Measurements from ENCODE around the gene SLC16A10. TPM values are rescaled to one million over a fixed set of nuclear protein-coding genes. Genes with fewer than 3 reads are reported as not detected.

The SLC16A10 gene
- polyA plus RNA-seq, 3 donors: 0.05 to 0.15 TPM; not detected in 1

GRCh38 chr6:111250791-111251354, 163.6 kb downstream of the SLC16A10 start:
- peak in 2 of 3 donors; percentile 21 to 32 for DNase-seq
- Mint-ChIP-seq H3K4me3 (no peak overlapping the region), H3K4me1 (no peaks in the 10 kb centered on the region), H3K27ac (no peak overlapping the region), H3K27me3 (ENCODE audit: low read depth in 3 of 3) (peaks cover 6 to 10% (median 8%) of the 10 kb centered on the region in 3 donors), H3K9me3 (no peaks in the 10 kb centered on the region), H3K36me3 (no peaks in the 10 kb centered on the region)
- intact Hi-C loops (cut with micrococcal nuclease): loop anchor here in 1 of 2 donors (10.0 kb wide), 1 partner anchor 354 kb away; the partner anchor contains the start of gene TRAF3IP2
- Histone ChIP-seq H2AFZ (ENCODE audit: insufficient read depth, low read depth, low read length, poor library complexity, severe bottlenecking) (no peak overlapping the region), H3K9me3 (replicated peaks in 1 of 2; ENCODE audit: control insufficient read depth in 1 of 2, insufficient read depth in 1 of 2, low read length in 2 of 2) (no peaks in the 10 kb centered on the region), H3K27ac (ENCODE audit: low read depth in 1 of 2, low read length in 2 of 2) (no peak overlapping the region), H4K20me1 (ENCODE audit: insufficient read depth, low read length) (no peaks in the 10 kb centered on the region), H3K36me3 (replicated peaks in 1 of 2; ENCODE audit: control insufficient read depth in 1 of 2, insufficient read depth in 2 of 2, low read length in 2 of 2) (no peaks in the 10 kb centered on the region), H3K9ac (ENCODE audit: insufficient read depth, low read length, poor library complexity, severe bottlenecking) (no peak overlapping the region), H3K27me3 (ENCODE audit: control insufficient read depth in 2 of 2, insufficient read depth in 2 of 2, low read length in 2 of 2) (no peaks in the 10 kb centered on the region), H3K4me1 (ENCODE audit: control insufficient read depth in 1 of 2, insufficient read depth in 2 of 2, low read length in 2 of 2) (no peaks in the 10 kb centered on the region), H3K79me2 (ENCODE audit: insufficient read depth, low read length) (no peaks in the 10 kb centered on the region), H3K4me2 (replicated peaks; ENCODE audit: extremely low read depth, low read length, poor library complexity, severe bottlenecking) (no peak overlapping the region), H3K4me3 (replicated peaks in 1 of 3; ENCODE audit: low read depth in 2 of 3, low read length in 3 of 3) (no peak overlapping the region)
- TF ChIP-seq, protein P1, sequence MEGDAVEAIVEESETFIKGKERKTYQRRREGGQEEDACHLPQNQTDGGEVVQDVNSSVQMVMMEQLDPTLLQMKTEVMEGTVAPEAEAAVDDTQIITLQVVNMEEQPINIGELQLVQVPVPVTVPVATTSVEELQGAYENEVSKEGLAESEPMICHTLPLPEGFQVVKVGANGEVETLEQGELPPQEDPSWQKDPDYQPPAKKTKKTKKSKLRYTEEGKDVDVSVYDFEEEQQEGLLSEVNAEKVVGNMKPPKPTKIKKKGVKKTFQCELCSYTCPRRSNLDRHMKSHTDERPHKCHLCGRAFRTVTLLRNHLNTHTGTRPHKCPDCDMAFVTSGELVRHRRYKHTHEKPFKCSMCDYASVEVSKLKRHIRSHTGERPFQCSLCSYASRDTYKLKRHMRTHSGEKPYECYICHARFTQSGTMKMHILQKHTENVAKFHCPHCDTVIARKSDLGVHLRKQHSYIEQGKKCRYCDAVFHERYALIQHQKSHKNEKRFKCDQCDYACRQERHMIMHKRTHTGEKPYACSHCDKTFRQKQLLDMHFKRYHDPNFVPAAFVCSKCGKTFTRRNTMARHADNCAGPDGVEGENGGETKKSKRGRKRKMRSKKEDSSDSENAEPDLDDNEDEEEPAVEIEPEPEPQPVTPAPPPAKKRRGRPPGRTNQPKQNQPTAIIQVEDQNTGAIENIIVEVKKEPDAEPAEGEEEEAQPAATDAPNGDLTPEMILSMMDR (IDR thresholded peaks at IDR 0.05): no peak
- WGBS (ENCODE audit: insufficient coverage): no CpG with 5 or more reads among the region's 4 CpGs

GRCh38 chr6:111252726-111253125, 165.4 kb downstream of the SLC16A10 start:
- TF ChIP-seq, protein P1 (IDR thresholded peaks at IDR 0.05): no peak
- Mint-ChIP-seq H3K9me3 (no peaks in the 10 kb centered on the region), H3K4me1 (no peaks in the 10 kb centered on the region), H3K36me3 (no peaks in the 10 kb centered on the region), H3K27me3 (ENCODE audit: low read depth in 3 of 3) (peaks cover 8 to 10% (median 8%) of the 10 kb centered on the region in 3 donors), H3K27ac (no peak overlapping the region), H3K4me3 (no peak overlapping the region)
- no CpG with 5 or more reads among the region's 3 CpGs for WGBS (ENCODE audit: insufficient coverage)
- Histone ChIP-seq H3K4me2 (replicated peaks; ENCODE audit: extremely low read depth, low read length, poor library complexity, severe bottlenecking) (no peak overlapping the region), H3K9ac (ENCODE audit: insufficient read depth, low read length, poor library complexity, severe bottlenecking) (no peak overlapping the region), H4K20me1 (ENCODE audit: insufficient read depth, low read length) (no peaks in the 10 kb centered on the region), H3K4me3 (replicated peaks in 1 of 3; ENCODE audit: low read depth in 2 of 3, low read length in 3 of 3) (no peak overlapping the region), H3K27ac (ENCODE audit: low read depth in 1 of 2, low read length in 2 of 2) (no peak overlapping the region), H3K9me3 (replicated peaks in 1 of 2; ENCODE audit: control insufficient read depth in 1 of 2, insufficient read depth in 1 of 2, low read length in 2 of 2) (no peaks in the 10 kb centered on the region), H3K27me3 (ENCODE audit: control insufficient read depth in 2 of 2, insufficient read depth in 2 of 2, low read length in 2 of 2) (no peaks in the 10 kb centered on the region), H2AFZ (ENCODE audit: insufficient read depth, low read depth, low read length, poor library complexity, severe bottlenecking) (no peak overlapping the region), H3K79me2 (ENCODE audit: insufficient read depth, low read length) (no peaks in the 10 kb centered on the region), H3K36me3 (replicated peaks in 1 of 2; ENCODE audit: control insufficient read depth in 1 of 2, insufficient read depth in 2 of 2, low read length in 2 of 2) (no peaks in the 10 kb centered on the region), H3K4me1 (ENCODE audit: control insufficient read depth in 1 of 2, insufficient read depth in 2 of 2, low read length in 2 of 2) (no peaks in the 10 kb centered on the region)
- DNase-seq: no peak
- intact Hi-C loops (cut with micrococcal nuclease): loop anchor here in 1 of 2 donors (10.0 kb wide), 1 partner anchor 352 kb away; the partner anchor contains the start of gene TRAF3IP2

Data from CD14-positive monocyte (primary cell).